ENCODE results near the gene GADD45A. TPM values are rescaled to one million over a fixed set of nuclear protein-coding genes. Genes with fewer than 3 reads are reported as not detected.
A peak's percentile ranks its signal among the peaks of the same experiment; 100 is the strongest.

Gene GADD45A
- total RNA-seq, 1 experiment from 2014 or later = 129 TPM

- DNase-seq (peak; percentile 46), ATAC-seq (peak; percentile 4)
- Histone ChIP-seq H3K79me2 (ENCODE audit: low read length) (peaks cover 35% of the 10 kb centered on the region), H3K27ac (ENCODE audit: low read length) (peak overlapping the region; percentile 93), H3K4me3 (ENCODE audit: low read length) (peak overlapping the region; percentile 87), H3K4me2 (ENCODE audit: low read length) (peak overlapping the region; percentile 96), H3K27me3 (ENCODE audit: low read length) (no peaks in the 10 kb centered on the region), H3K9me3 (ENCODE audit: low read length) (no peaks in the 10 kb centered on the region), H3F3A (ENCODE audit: low read length, unreplicated experiment) (peaks cover 29% of the 10 kb centered on the region), H3K36me3 (ENCODE audit: low read depth, low read length) (peaks cover 33% of the 10 kb centered on the region), H3K9ac (ENCODE audit: low read length) (peak overlapping the region; percentile 93), H2AFZ (ENCODE audit: low read length) (no peak overlapping the region), H4K20me1 (ENCODE audit: low read length) (peaks cover 31% of the 10 kb centered on the region), H3K9me2 (replicated peaks; ENCODE audit: low read length) (no peaks in the 10 kb centered on the region), H3K4me1 (ENCODE audit: insufficient read depth, low read length) (peaks cover 47% of the 10 kb centered on the region)
- BruUV-seq (replicated peaks) = no TSS peak
- TF ChIP-seq EZH2 (IDR thresholded peaks at IDR 0.05; ENCODE audit: low read length, unreplicated experiment) = no peak
- TF ChIP-seq EZH2phosphoT487 (IDR thresholded peaks at IDR 0.05; ENCODE audit: borderline replicate concordance, low read length) = no peak
- TF ChIP-seq CTCF (conservative IDR thresholded peaks at IDR 0.05; ENCODE audit: low read depth, low read length) = no peak
- intact Hi-C loops (cut with micrococcal nuclease) = loop anchor here (1.0 to 10.0 kb wide), 8 partner anchors 23 to 699 kb away; no protein-coding TSS in a partner anchor
- ChIA-PET POLR2A (ENCODE audit: unreplicated experiment) (interaction anchor here (0.6 to 1.8 kb wide), 12 partner anchors 25 to 153 kb away, joined by 3 to 34 read pairs (median 12); no protein-coding TSS in a partner anchor), CTCF (interaction anchor here (0.6 to 1.7 kb wide), 7 partner anchors 15 to 168 kb away, joined by 3 to 26 read pairs (median 7); no protein-coding TSS in a partner anchor)
Observed at GRCh38 chr1:67685558-67686266, 711 bp downstream of the GADD45A start.

DNA sequence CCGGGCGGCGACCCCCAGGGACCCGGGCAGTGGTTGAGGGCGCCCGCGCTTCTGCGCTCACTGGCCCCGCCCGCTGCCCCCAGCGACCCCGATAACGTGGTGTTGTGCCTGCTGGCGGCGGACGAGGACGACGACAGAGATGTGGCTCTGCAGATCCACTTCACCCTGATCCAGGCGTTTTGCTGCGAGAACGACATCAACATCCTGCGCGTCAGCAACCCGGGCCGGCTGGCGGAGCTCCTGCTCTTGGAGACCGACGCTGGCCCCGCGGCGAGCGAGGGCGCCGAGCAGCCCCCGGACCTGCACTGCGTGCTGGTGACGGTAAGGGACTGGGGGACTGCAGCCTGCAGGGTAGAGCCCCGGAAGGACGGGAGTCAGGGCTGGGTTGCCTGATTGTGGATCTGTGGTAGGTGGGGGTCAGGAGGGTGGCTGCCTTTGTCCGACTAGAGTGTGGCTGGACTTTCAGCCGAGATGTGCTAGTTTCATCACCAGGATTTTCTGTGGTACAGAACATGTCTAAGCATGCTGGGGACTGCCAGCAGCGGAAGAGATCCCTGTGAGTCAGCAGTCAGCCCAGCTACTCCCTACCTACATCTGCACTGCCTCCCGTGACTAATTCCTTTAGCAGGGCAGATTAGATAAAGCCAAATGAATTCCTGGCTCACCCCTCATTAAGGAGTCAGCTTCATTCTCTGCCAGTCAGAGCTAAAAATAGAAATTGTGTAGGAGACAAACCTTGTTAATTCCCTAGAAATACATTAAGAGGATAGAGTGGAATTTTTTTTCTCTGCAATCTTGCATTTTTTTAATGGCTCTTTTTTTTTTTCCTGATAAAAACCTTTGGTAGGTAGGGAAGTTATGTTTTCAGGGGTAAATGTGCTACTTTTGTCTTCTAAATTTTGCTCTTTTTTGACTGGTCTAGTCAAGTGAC is 1.5 kb downstream of the GADD45A start:
- Histone ChIP-seq H2AFZ (ENCODE audit: low read length) (no peak overlapping the region), H3K4me3 (ENCODE audit: low read length) (peak overlapping the region; percentile 87), H3K4me1 (ENCODE audit: insufficient read depth, low read length) (peaks cover 47% of the 10 kb centered on the region), H3K9me2 (replicated peaks; ENCODE audit: low read length) (no peaks in the 10 kb centered on the region), H3K4me2 (ENCODE audit: low read length) (peak overlapping the region; percentile 96), H4K20me1 (ENCODE audit: low read length) (peaks cover 31% of the 10 kb centered on the region), H3K79me2 (ENCODE audit: low read length) (peaks cover 35% of the 10 kb centered on the region), H3K9ac (ENCODE audit: low read length) (peak overlapping the region; percentile 93), H3K9me3 (ENCODE audit: low read length) (no peaks in the 10 kb centered on the region), H3K27me3 (ENCODE audit: low read length) (no peaks in the 10 kb centered on the region), H3F3A (ENCODE audit: low read length, unreplicated experiment) (peaks cover 30% of the 10 kb centered on the region), H3K36me3 (ENCODE audit: low read depth, low read length) (peaks cover 33% of the 10 kb centered on the region), H3K27ac (ENCODE audit: low read length) (peak overlapping the region; percentile 93)
- peak; percentile 97 for DNase-seq
- peak; percentile 48 for ATAC-seq
- BruUV-seq (replicated peaks) = TSS peak; percentile 59
- ChIA-PET CTCF (interaction anchor here (0.7 to 1.4 kb wide), 3 partner anchors 74 to 154 kb away, joined by 3 to 10 read pairs (median 3); no protein-coding TSS in a partner anchor), POLR2A (ENCODE audit: unreplicated experiment) (interaction anchor here (0.8 to 1.1 kb wide), 4 partner anchors 64 to 117 kb away, joined by 3 to 20 read pairs (median 14); no protein-coding TSS in a partner anchor)
- TF ChIP-seq EZH2 (IDR thresholded peaks at IDR 0.05; ENCODE audit: low read length, unreplicated experiment) (no peak), CTCF (conservative IDR thresholded peaks at IDR 0.05; ENCODE audit: low read depth, low read length) (no peak), EZH2phosphoT487 (IDR thresholded peaks at IDR 0.05; ENCODE audit: borderline replicate concordance, low read length) (no peak)
- intact Hi-C loops (cut with micrococcal nuclease) = loop anchor here (1.0 to 10.0 kb wide), 6 partner anchors 22 to 698 kb away; no protein-coding TSS in a partner anchor

Measured in PC-3 (cell line).